NCI-H1417 (cell line): ENCODE data around the gene AAMP.

Source experiments
- DNase-seq, 3 experiments: peaks; one replicate each; lab custom pipeline; 2025; lab: John Stamatoyannopoulos, UW

Gene AAMP

DNA sequence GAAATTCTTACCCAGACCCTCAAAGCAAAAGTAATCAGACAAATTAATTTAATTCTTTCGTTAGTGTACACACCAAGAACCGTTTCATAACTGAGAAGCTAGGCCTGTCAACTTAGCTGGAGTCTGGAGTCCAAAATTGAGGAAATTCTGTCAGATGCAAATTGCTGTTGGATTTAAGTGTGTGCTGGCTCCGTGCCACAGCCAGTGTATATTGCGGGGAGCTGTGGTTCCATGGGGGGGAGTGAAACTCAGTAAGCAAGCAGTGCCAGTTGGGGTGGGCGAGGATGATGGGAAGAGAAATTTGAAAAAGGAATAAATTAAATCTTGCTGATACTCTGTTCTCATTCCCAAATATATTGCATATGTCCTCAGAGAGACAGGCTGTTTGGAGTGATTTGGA, 48.9 kb downstream of the AAMP start:
- DNase-seq = no peak

DNA sequence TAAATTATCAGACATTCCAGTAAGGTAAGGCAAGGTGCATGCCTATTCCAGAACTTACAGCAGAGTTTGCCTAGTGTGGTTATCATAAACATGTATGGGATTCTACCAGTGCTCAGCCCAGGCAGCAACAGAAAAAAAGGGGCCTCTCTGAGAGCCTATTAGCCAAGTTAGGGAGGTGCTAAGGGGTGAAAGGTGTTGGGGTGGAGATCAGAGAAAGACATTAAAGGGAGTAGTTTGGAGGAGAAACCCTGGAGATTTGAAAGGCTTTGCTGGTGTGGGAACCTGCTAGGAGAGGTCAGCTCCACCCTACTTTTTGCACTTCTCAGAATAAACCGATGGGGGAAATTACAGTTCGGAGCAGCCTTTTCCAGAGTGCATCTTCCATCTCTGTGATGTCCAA, 50.0 kb downstream of the AAMP start:
- DNase-seq = no peak

DNA sequence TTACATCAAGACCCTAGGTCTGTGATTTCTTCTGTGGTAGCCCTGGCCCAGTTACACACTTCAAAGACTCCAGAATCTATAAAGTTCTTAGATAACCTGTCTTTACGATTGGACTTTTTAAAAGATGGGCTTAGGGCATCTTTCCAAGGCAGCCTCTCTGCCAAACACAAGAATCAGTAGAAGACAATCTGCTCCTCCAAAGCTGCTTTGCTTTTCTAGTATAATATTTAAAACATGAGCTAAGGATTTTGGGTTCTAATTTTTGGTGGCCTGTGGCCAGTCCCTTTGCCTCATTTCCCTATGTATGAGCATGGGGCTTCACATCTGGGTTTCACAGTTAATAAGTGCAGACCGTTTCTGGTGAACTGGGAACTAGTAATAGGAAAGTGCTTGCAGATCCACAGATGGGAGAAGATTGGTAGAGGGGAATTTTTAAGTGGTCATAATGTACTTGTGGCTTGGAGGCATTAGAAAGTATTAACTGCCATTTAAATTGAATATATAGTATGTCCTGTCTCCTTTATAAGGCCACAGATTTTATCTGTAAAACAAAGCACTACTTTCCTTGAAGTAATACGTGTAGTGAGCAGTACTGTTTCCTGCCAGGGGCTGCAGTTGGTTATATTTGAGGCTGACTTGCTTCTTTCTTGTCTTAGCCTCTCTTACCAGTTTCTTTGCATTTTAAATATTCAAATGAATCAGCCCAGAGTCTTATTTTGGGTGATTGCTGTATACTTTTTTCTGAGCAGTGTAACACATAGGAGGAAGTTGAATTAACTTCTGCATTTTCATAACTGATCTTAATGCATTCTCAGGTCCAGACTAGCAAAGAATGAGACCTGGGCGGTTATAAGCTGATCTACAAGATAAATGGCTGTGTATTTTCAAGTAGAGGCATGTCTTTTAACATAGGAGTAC, 51.4 kb downstream of the AAMP start:
- DNase-seq = no peak

- DNase-seq = peak; percentile 7 to 67 (median 66)
Measured at GRCh38 chr2:218217360-218218267, 52.3 kb downstream of the AAMP start.

- peak; percentile 87 to 95 (median 94) for DNase-seq
Measured at GRCh38 chr2:218216674-218217359, 53.1 kb downstream of the AAMP start, which contains the start of gene ARPC2. Gene ARPC2 (plus strand): TSS chr2:218217189. CDS start chr2:218217471, 282 bp downstream.

DNA sequence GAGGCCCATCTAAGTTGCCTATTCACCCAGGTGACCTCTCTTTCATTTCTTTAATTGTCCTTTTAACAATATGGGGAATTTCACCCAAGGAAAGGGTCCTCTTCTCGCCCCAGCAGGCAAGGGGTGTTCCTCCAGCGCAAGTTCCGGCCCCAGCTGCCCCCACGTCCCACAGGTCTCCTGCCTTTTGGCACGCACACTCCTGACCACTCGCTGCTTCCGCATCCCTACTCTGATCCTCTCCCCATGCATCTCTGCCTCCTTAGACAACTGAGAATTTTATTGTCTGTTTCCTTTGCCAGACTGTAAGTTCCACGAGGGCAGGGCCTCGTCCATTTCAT, 53.6 kb downstream of the AAMP start:
- no peak for DNase-seq
